Endodermal cell (in vitro differentiated cells): ENCODE results near the gene CDKN3. TPM values are rescaled to one million over a fixed set of nuclear protein-coding genes. Genes with fewer than 3 reads are reported as not detected.
"Not testable (repeated sequence)": the region's sequence is repeated elsewhere in the genome, so short reads cannot be mapped to it uniquely, and the experiment has no call there.

ENCODE experiments used
- DNase-seq: peaks from one replicate; pipeline ENCODE4 v3.0.0-alpha.2; 2017
- H3K27ac ChIP-seq: 2 replicates; pipeline ENCODE4 v1.5.1; 2013; ENCODE audit warnings: mild to moderate bottlenecking, low read depth, low read length, moderate library complexity
- H3K27me3 ChIP-seq: 2 replicates; pipeline ENCODE4 v1.6.1; 2013; ENCODE audit warnings: mild to moderate bottlenecking, low read length, moderate library complexity; ENCODE audit not compliant: insufficient read depth, control insufficient read depth, poor library complexity, severe bottlenecking
- H3K36me3 ChIP-seq: 2 replicates; pipeline ENCODE4 v1.7.0; 2013; ENCODE audit warnings: mild to moderate bottlenecking, low read length, moderate library complexity; ENCODE audit not compliant: control insufficient read depth, insufficient read depth
- H3K4me1 ChIP-seq: one replicate; pipeline ENCODE4 v1.7.0; 2013; ENCODE audit warnings: low read length; ENCODE audit not compliant: control insufficient read depth, insufficient read depth
- H3K4me3 ChIP-seq: 2 replicates; pipeline ENCODE4 v1.5.1; 2013; ENCODE audit warnings: mild to moderate bottlenecking, low read length, moderate library complexity
- H3K9ac ChIP-seq: 2 replicates; pipeline ENCODE4 v1.6.1; 2013; ENCODE audit warnings: mild to moderate bottlenecking, low read length, moderate library complexity; ENCODE audit not compliant: poor library complexity, severe bottlenecking; ENCODE audit errors: extremely low read depth
- H3K9me3 ChIP-seq: 2 replicates; pipeline ENCODE4 v1.6.1; 2013; ENCODE audit warnings: mild to moderate bottlenecking, low read length, moderate library complexity; ENCODE audit not compliant: control insufficient read depth
- H3K27ac Mint-ChIP-seq: 2 replicates; pipeline ENCODE4 v1.8.0; 2020; ENCODE audit warnings: mixed read lengths
- H3K27me3 Mint-ChIP-seq: 2 replicates; pipeline ENCODE4 v1.8.0; 2021; ENCODE audit warnings: mild to moderate bottlenecking, mixed read lengths; ENCODE audit not compliant: insufficient read depth
- H3K36me3 Mint-ChIP-seq: 2 replicates; pipeline ENCODE4 v1.8.0; 2020; ENCODE audit warnings: low read depth, mixed read lengths
- H3K4me1 Mint-ChIP-seq: 2 replicates; pipeline ENCODE4 v1.8.0; 2020; ENCODE audit warnings: mixed read lengths
- H3K4me3 Mint-ChIP-seq: 2 replicates; pipeline ENCODE4 v1.8.0; 2020; ENCODE audit warnings: mild to moderate bottlenecking, moderate library complexity, mixed read lengths
- H3K9me3 Mint-ChIP-seq: 2 replicates; pipeline ENCODE4 v1.8.0; 2020; ENCODE audit warnings: mild to moderate bottlenecking, mixed read lengths
- WGBS, 2 experiments: methylation state at CpG; one replicate each; pipeline versions ENCODE4 v1.1.5 to v1.1.7; 2013; ENCODE audit warnings: missing lambda C conversion rate in 2 of 2, mixed read lengths in 1 of 2; ENCODE audit not compliant: insufficient coverage in 1 of 2, insufficient read length in 1 of 2; 5-methylcytosine and 5-hydroxymethylcytosine counted together
- total RNA-seq, 2 donors: library from RNA; stranded (reverse); fragmentation: NEBNext Ultra II Directional in 1 of 2; extraction: Animal tissue kit (Norgen Biotek cat#: 25700) in 1 of 2; gene quantifications; 2 replicates in 1 of 2; 3 replicates in 1 of 2; pipeline ENCODE4 v1.2.1, GENCODE V29; 2021
- TF ChIP-seq, protein P1 (sequence below): fragments of 200-600 bp; sonication (generic); conservative IDR thresholded peaks from 2 replicates; pipeline ENCODE4 v1.5.0; 2021; ENCODE audit warnings: antibody characterized with exemption, mild to moderate bottlenecking

Gene CDKN3
- total RNA-seq, 2 donors from 2014 or later, result 31.5 to 39.8 TPM

DNA sequence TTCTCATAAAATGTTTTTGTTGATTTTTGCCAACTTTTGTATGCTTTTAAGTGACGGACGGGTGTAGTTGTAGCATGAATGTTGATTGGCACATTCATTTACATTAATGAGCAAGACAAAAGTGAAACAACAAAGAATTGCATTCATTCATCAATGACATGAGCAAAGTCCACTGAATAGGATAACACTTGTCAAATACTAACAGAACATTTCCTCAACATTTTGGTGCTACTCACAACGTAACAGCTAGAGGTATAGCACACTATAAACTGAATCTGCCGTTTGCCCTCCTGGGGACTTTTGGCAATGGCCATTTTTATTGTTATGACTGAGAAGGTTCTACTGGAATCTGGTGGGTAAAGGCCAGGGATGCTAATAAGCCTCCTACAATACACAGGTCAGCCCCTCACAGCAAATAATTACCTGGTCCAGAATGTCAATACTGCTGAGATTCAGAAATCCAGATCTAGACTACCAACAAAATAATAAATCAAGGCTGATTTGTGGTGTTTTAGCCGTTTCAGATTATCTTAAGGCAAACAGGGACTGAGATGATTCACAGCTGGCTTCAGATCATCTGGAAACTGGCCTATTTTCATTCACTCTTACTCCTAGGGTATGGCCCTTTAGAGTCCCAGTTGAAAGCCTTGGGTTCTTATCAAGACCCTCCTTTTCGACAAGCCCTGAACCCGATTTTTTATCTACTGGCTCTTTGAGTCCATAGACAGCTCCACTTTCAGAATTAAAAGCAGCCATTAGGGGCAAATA lies 22.5 kb upstream of the CDKN3 start:
- Mint-ChIP-seq H3K9me3 (no peaks in the 10 kb centered on the region), H3K27ac (no peak overlapping the region), H3K4me3 (no peak overlapping the region), H3K36me3 (no peaks in the 10 kb centered on the region), H3K4me1 (peaks cover 22% of the 10 kb centered on the region), H3K27me3 (no peaks in the 10 kb centered on the region)
- no peaks in the 10 kb centered on the region for H3K27me3 ChIP-seq
- H3K4me3 ChIP-seq, result no peak overlapping the region
- H3K36me3 ChIP-seq, result no peaks in the 10 kb centered on the region
- no peak overlapping the region for H3K27ac ChIP-seq
- H3K9ac ChIP-seq, result no peak overlapping the region
- 83 to 94% methylated on average over 3 to 4 of the region's 7 CpGs for WGBS, 2 experiments
- DNase-seq, result no peak
- TF ChIP-seq, protein P1, sequence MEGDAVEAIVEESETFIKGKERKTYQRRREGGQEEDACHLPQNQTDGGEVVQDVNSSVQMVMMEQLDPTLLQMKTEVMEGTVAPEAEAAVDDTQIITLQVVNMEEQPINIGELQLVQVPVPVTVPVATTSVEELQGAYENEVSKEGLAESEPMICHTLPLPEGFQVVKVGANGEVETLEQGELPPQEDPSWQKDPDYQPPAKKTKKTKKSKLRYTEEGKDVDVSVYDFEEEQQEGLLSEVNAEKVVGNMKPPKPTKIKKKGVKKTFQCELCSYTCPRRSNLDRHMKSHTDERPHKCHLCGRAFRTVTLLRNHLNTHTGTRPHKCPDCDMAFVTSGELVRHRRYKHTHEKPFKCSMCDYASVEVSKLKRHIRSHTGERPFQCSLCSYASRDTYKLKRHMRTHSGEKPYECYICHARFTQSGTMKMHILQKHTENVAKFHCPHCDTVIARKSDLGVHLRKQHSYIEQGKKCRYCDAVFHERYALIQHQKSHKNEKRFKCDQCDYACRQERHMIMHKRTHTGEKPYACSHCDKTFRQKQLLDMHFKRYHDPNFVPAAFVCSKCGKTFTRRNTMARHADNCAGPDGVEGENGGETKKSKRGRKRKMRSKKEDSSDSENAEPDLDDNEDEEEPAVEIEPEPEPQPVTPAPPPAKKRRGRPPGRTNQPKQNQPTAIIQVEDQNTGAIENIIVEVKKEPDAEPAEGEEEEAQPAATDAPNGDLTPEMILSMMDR, result no peak
- no peaks in the 10 kb centered on the region for H3K4me1 ChIP-seq
- H3K9me3 ChIP-seq, result no peaks in the 10 kb centered on the region

DNA sequence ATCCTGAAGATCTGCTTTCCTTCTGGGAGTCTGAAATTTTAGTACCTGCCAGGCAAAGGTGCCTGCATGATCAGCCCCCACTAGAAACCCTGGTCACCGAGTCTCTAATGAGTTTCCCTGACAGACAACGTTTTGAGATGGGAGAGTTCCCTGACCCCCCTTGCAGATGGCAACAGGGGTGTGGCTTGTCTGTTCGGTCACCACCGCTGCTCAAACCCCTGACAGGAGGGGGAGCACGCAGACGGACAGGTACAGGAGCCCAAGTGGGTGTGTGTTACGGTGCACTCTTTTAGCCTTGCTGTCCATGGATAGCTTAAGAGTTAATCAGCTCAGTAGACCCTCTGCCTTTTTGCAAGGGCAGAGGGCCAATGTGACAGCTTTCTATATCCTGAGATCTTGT lies 19.3 kb upstream of the CDKN3 start:
- Mint-ChIP-seq H3K9me3 (peaks cover 2% of the 10 kb centered on the region), H3K4me1 (peaks cover 11% of the 10 kb centered on the region), H3K36me3 (no peaks in the 10 kb centered on the region), H3K4me3 (no peak overlapping the region), H3K27me3 (no peaks in the 10 kb centered on the region), H3K27ac (no peak overlapping the region)
- 67% methylated on average over 5 to 7 of the region's 7 CpGs for WGBS, 2 experiments
- Histone ChIP-seq H3K27ac (no peak overlapping the region), H3K36me3 (no peaks in the 10 kb centered on the region), H3K4me3 (no peak overlapping the region), H3K4me1 (no peaks in the 10 kb centered on the region), H3K27me3 (no peaks in the 10 kb centered on the region), H3K9me3 (no peaks in the 10 kb centered on the region), H3K9ac (no peak overlapping the region)
- peak; percentile 69 for DNase-seq
- TF ChIP-seq, protein P1, result no peak

DNA sequence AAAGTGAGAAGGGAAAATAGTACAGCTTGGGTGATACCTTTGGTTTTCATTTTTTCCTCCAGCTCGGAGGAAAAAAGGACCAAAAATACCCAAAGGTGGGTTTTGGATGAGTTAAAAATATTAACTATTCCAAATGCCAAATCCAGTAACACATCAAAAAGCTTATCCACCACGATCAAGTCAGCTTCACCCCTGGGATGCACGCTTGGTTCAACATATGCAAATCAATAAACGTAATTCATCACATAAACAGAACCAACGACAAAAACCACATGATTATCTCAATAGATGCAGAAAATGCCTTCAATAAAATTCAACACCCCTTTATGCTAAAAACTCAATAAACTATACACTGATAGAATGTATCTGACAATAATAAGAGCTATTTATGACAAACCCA lies 17.9 kb upstream of the CDKN3 start:
- H3K4me1 ChIP-seq, H3K9me3 Mint-ChIP-seq: not testable (repeated sequence)

DNA sequence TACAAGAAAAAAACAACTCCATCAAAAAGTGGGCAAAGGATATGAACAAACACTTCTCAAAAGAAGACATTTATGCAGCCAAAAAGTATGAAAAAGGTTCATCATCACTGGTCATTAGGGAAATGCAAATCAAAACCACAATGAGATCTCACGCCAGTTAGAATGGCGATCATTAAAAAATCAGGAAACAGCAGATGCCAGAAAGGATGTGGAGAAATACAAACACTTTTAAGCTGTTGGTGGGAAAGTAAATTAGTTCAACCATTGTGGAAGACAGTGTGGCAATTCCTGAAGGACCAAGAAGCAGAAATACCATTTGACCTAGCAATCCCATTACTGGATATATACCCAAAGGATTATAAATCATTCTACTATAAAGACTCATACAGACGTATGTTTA lies 16.2 kb upstream of the CDKN3 start:
- not testable (repeated sequence) for H3K9ac ChIP-seq, H3K27me3 Mint-ChIP-seq, DNase-seq, H3K36me3 ChIP-seq, H3K27ac Mint-ChIP-seq, H3K9me3 ChIP-seq, H3K4me3 Mint-ChIP-seq, H3K9me3 Mint-ChIP-seq, H3K27me3 ChIP-seq, H3K4me1 ChIP-seq, H3K27ac ChIP-seq, H3K36me3 Mint-ChIP-seq, H3K4me3 ChIP-seq
- 85 to 95% methylated on average over 3 of the region's 3 CpGs for WGBS, 2 experiments
- H3K4me1 Mint-ChIP-seq, result peaks cover 11% of the 10 kb centered on the region

More for the DNA sequence above, 17.9 kb upstream of the CDKN3 start:
- H3K27me3 ChIP-seq, H3K36me3 ChIP-seq, DNase-seq, H3K27ac ChIP-seq, H3K4me3 Mint-ChIP-seq, H3K9me3 ChIP-seq, H3K4me3 ChIP-seq, H3K27ac Mint-ChIP-seq, H3K9ac ChIP-seq, H3K36me3 Mint-ChIP-seq, H3K27me3 Mint-ChIP-seq: not testable (repeated sequence)
- H3K4me1 Mint-ChIP-seq, result peaks cover 11% of the 10 kb centered on the region
- WGBS, 2 experiments, result 79 to 89% methylated on average over 2 to 5 of the region's 5 CpGs
